B cell (primary cell): ENCODE measurements around the gene ANGPTL2. TPM values are rescaled to one million over a fixed set of nuclear protein-coding genes. Genes with fewer than 3 reads are reported as not detected.

ENCODE experiments used
- ATAC-seq: fragments of 200-7000 bp; cut with Tn5 transposase; one replicate; pipeline ENCODE4 v1.10.0; 2021; ENCODE audit warnings: low read depth, mild to moderate bottlenecking, moderate number of reproducible peaks, moderate library complexity
- CTCF ChIA-PET: fragments of 350-600 bp; sonication (Branson Sonifier 250); formaldehyde crosslinking; loops from one replicate; lab custom pipeline; 2021; ENCODE audit warnings: antibody characterized with exemption, inconsistent platforms; lab: Charles Lee
- POLR2A ChIA-PET: fragments of 350-600 bp; sonication (Branson Sonifier 250); formaldehyde crosslinking; loops from one replicate; lab custom pipeline; 2021; ENCODE audit warnings: antibody characterized with exemption; lab: Charles Lee
- DNase-seq: peaks from one replicate; pipeline ENCODE4 v3.0.0; 2013
- H2AFZ ChIP-seq: 2 replicates; pipeline ENCODE4 v1.6.1; 2012; ENCODE audit warnings: mild to moderate bottlenecking, low read depth, low read length; ENCODE audit not compliant: insufficient read depth, poor library complexity, severe bottlenecking
- H3K27ac ChIP-seq, 2 donors: 1 replicate in 1 of 2; 2 replicates in 1 of 2; pipeline ENCODE4 v1.5.1; 2012 to 2013; ENCODE audit warnings: low read length in 2 of 2, mild to moderate bottlenecking in 2 of 2, moderate library complexity in 1 of 2
- H3K27me3 ChIP-seq, 4 experiments: fragments of 200-600 bp in 1 of 4; sonication (generic) in 1 of 4; replicated peaks in 1 of 4; 1 replicate in 2 of 4; 2 replicates in 2 of 4; pipeline versions ENCODE4 v1.6.1 to v1.7.0; 2013 to 2016; ENCODE audit warnings: low read length in 3 of 4, mild to moderate bottlenecking in 2 of 4, mixed read lengths in 1 of 4, moderate library complexity in 1 of 4; ENCODE audit not compliant: insufficient read depth in 4 of 4, control insufficient read depth in 3 of 4; ENCODE audit errors: control extremely low read depth in 1 of 4
- H3K36me3 ChIP-seq, 2 experiments: replicated peaks in 1 of 2; 1 replicate in 1 of 2; 2 replicates in 1 of 2; pipeline versions ENCODE4 v1.6.1 to v1.7.1; 2013; ENCODE audit warnings: low read length in 1 of 2; ENCODE audit not compliant: insufficient read depth in 2 of 2, control insufficient read depth in 1 of 2; ENCODE audit errors: control extremely low read depth in 1 of 2, extremely low read depth in 1 of 2
- H3K4me1 ChIP-seq, 2 donors: fragments of 200-600 bp in 1 of 2; sonication (generic) in 1 of 2; 1 replicate in 1 of 2; 2 replicates in 1 of 2; pipeline versions ENCODE4 v1.5.1 to v1.6.1; 2013 to 2017; ENCODE audit warnings: low read length in 2 of 2; ENCODE audit not compliant: control insufficient read depth in 2 of 2, insufficient read depth in 2 of 2
- H3K4me2 ChIP-seq: replicated peaks from 2 replicates; pipeline ENCODE3; 2012; ENCODE audit warnings: mild to moderate bottlenecking, low read depth, low read length; ENCODE audit not compliant: poor library complexity, severe bottlenecking
- H3K4me3 ChIP-seq, 5 experiments: fragments of 200-600 bp in 1 of 5; sonication (generic) in 1 of 5; 1 replicate in 3 of 5; 2 replicates in 2 of 5; pipeline versions ENCODE4 v1.5.1 to v1.7.0; 2011 to 2016; ENCODE audit warnings: low read length in 4 of 5, mild to moderate bottlenecking in 4 of 5, low read depth in 2 of 5, control low read depth in 1 of 5, moderate library complexity in 1 of 5; ENCODE audit not compliant: insufficient read depth in 1 of 5; ENCODE audit errors: control extremely low read depth in 1 of 5, extremely low read depth in 1 of 5
- H3K79me2 ChIP-seq: fragments of 200-600 bp; sonication (generic); one replicate; pipeline ENCODE4 v1.6.0; 2016; ENCODE audit warnings: low read length; ENCODE audit not compliant: control insufficient read depth, insufficient read depth
- H3K9ac ChIP-seq: fragments of 200-600 bp; sonication (generic); 2 replicates; pipeline ENCODE4 v1.6.1; 2017; ENCODE audit warnings: mild to moderate bottlenecking, low read length, moderate library complexity
- H3K9me3 ChIP-seq, 3 donors: one replicate each; pipeline versions ENCODE4 v1.6.1 to v1.7.1; 2013; ENCODE audit warnings: low read length in 2 of 3; ENCODE audit not compliant: control insufficient read depth in 2 of 3, insufficient read depth in 1 of 3; ENCODE audit errors: control extremely low read depth in 1 of 3
- H4K20me1 ChIP-seq: 2 replicates; pipeline ENCODE4 v1.6.0; 2012; ENCODE audit warnings: mild to moderate bottlenecking, low read length; ENCODE audit not compliant: insufficient read depth, control insufficient read depth, poor library complexity, severe bottlenecking
- H3K27ac Mint-ChIP-seq: one replicate; pipeline ENCODE4 v1.8.0; 2021; ENCODE audit warnings: mixed read lengths
- H3K27me3 Mint-ChIP-seq: one replicate; pipeline ENCODE4 v1.8.0; 2021; ENCODE audit warnings: mixed read lengths
- H3K4me1 Mint-ChIP-seq: one replicate; pipeline ENCODE4 v1.8.0; 2021; ENCODE audit warnings: mixed read lengths
- H3K4me3 Mint-ChIP-seq: one replicate; pipeline ENCODE4 v1.8.0; 2021; ENCODE audit warnings: mixed read lengths
- H3K9me3 Mint-ChIP-seq: one replicate; pipeline ENCODE4 v1.8.0; 2022; ENCODE audit warnings: mixed read lengths; ENCODE audit not compliant: insufficient read depth
- CTCF ChIP-seq: fragments of 200-600 bp; IDR thresholded peaks from one replicate; pipeline ENCODE4 v1.8.0; 2022; ENCODE audit warnings: antibody characterized with exemption, mild to moderate bottlenecking
- EZH2 ChIP-seq: IDR thresholded peaks from 2 replicates; pipeline ENCODE4 v1.6.1; 2012; ENCODE audit warnings: borderline replicate concordance, low read depth, mild to moderate bottlenecking, moderate library complexity, low read length; ENCODE audit not compliant: insufficient read depth, poor library complexity, severe bottlenecking
- WGBS: methylation state at CpG from one replicate; pipeline ENCODE4 v1.1.5; 2013; ENCODE audit warnings: missing lambda C conversion rate; ENCODE audit not compliant: insufficient coverage; 5-methylcytosine and 5-hydroxymethylcytosine counted together
- intact Hi-C: fragments of 100-400 bp; cut with micrococcal nuclease; formaldehyde crosslinking; loops from one replicate; pipeline ENCODE4 v1.10.0; 2022
- polyA plus RNA-seq: library from polyadenylated mRNA; depleted of rRNA; stranded (reverse); fragments of >200 nt; gene quantifications from 2 replicates; pipeline ENCODE4 v1.2.3, GENCODE V29; 2012
- total RNA-seq, 2 donors: library from RNA; stranded (reverse); fragments of 120-200 nt in 1 of 2; gene quantifications; 1 replicate in 1 of 2; 2 replicates in 1 of 2; pipeline versions ENCODE4 v1.2.3 to v1.2.4, GENCODE V29; 2013 to 2022

The ANGPTL2 gene
- total and polyA plus RNA-seq, 2 donors (not counting 1 experiment from before 2014, with no cell fraction given), result not detected

- CTCF ChIA-PET, result no interaction called here
- TF ChIP-seq CTCF, result no peak
- TF ChIP-seq EZH2, result no peak
- H3K4me3 Mint-ChIP-seq, result no peak overlapping the region
Measured at GRCh38 chr9:127045148-127045547, 77.3 kb downstream of the ANGPTL2 start.

GRCh38 chr9:127039492-127039891 is 82.9 kb downstream of the ANGPTL2 start:
- no peak overlapping the region for H3K4me3 ChIP-seq

More at GRCh38 chr9:127045148-127045547, 77.3 kb downstream of the ANGPTL2 start:
- ATAC-seq (no peak), DNase-seq (no peak)
- Histone ChIP-seq H3K4me3 (no peak overlapping the region), H3K4me2 (no peak overlapping the region), H4K20me1 (no peaks in the 10 kb centered on the region), H3K9ac (no peak overlapping the region), H3K9me3 (no peaks in the 10 kb centered on the region), H3K79me2 (no peaks in the 10 kb centered on the region), H2AFZ (no peak overlapping the region), H3K4me1 (peaks cover 5 to 12% of the 10 kb centered on the region in 2 donors), H3K36me3 (peaks cover 0 to 2% of the 10 kb centered on the region in 2 experiments), H3K27me3 (no peaks in the 10 kb centered on the region), H3K27ac (no peak overlapping the region)
- Mint-ChIP-seq H3K4me1 (peaks cover 17% of the 10 kb centered on the region), H3K9me3 (no peaks in the 10 kb centered on the region), H3K27me3 (no peaks in the 10 kb centered on the region), H3K27ac (no peak overlapping the region)
- no CpG with 5 or more reads among the region's 1 CpG for WGBS
- intact Hi-C loops, result no loop called here
- POLR2A ChIA-PET, result no interaction called here

More at GRCh38 chr9:127039492-127039891, 82.9 kb downstream of the ANGPTL2 start:
- DNase-seq (no peak), ATAC-seq (no peak)
- H2AFZ ChIP-seq, result no peak overlapping the region
- no peak overlapping the region for H3K27ac ChIP-seq
- H4K20me1 ChIP-seq, result no peaks in the 10 kb centered on the region
- H3K36me3 ChIP-seq, result peaks cover 0 to 14% of the 10 kb centered on the region in 2 experiments
- ChIA-PET CTCF (no interaction called here), POLR2A (no interaction called here)
- no peaks in the 10 kb centered on the region for H3K79me2 ChIP-seq
- H3K27me3 ChIP-seq, result no peaks in the 10 kb centered on the region
- Mint-ChIP-seq H3K4me1 (no peaks in the 10 kb centered on the region), H3K4me3 (no peak overlapping the region), H3K9me3 (no peaks in the 10 kb centered on the region), H3K27ac (no peak overlapping the region), H3K27me3 (no peaks in the 10 kb centered on the region)
- no peaks in the 10 kb centered on the region for H3K4me1 ChIP-seq
- TF ChIP-seq EZH2, result no peak
- no peak for TF ChIP-seq CTCF
- intact Hi-C loops, result no loop called here
- H3K9ac ChIP-seq, result no peak overlapping the region
- 88% methylated on average over 2 of the region's 2 CpGs for WGBS
- no peak overlapping the region for H3K4me2 ChIP-seq
- H3K9me3 ChIP-seq, result no peaks in the 10 kb centered on the region
